GM18505 (cell line): ENCODE measurements around the gene SNAPC2.
"Not testable (repeated sequence)": the region's sequence is repeated elsewhere in the genome, so short reads cannot be mapped to it uniquely, and the experiment has no call there.

Experiments
- ATAC-seq: cut with Tn5 transposase; IDR thresholded peaks from one replicate; pipeline ENCODE4 v1.9.1; 2021; ENCODE audit not compliant: unreplicated experiment
- POLR2A ChIP-seq: IDR thresholded peaks from 4 replicates; pipeline ENCODE4 v1.6.1; 2011; ENCODE audit warnings: borderline replicate concordance; ENCODE audit not compliant: insufficient read depth, insufficient read length; ENCODE audit errors: extremely low read depth

SNAPC2 gene

DNA sequence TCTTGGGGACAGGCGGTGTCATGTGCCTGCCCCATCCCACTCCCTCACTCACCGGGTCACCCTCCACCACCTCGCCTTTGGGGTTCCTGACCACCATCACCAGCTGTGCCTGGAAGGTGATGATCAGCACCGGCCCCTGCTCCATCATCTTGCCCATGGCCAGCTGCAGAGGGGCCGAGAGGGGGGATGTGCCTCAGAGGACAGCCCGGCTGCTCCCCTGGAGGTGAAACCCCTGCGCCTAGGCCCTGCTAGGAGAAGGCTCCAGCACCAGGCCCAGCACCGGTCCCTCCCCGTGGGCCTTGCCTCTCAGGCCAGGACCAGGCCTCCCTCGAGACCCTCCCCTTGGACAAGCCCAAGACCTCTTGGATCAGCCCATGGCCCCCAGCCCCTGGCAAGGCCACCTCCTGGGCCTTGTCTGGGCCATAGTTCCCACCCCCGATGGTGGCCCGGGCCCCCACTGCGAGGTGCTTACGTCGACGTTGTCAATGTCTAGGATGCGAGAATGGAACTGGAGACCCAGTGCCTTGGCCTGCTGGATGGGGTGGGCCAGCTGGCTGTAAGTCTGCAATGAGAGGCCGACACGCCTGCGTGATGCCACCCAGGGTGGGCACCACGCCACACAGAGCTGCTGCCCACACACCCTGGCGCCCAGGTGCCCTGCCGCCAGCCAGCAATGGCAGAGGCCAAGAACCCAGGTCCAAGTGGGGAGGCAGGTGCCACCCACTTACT is 7.6 kb downstream of the SNAPC2 start:
- ATAC-seq = no peak
- TF ChIP-seq POLR2A = no peak

DNA sequence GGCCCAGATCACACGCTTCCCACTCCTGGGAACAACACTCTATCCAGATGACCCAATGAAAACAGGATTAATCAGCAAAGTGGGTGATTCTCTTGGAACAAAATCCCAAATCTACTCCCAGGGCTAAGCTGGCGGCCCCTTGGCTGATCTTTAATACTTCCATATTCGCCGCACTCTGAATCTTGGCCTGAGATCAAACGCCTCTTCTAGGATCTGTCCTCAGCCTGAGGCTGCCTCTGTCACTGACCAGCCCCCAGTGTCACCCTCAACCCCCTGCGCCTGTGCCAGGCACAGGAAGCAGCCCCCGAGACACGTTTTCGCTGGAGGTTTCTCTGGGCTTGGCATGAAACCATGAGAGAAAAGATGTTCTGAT is 8.2 kb downstream of the SNAPC2 start:
- no peak for TF ChIP-seq POLR2A
- no peak for ATAC-seq

DNA sequence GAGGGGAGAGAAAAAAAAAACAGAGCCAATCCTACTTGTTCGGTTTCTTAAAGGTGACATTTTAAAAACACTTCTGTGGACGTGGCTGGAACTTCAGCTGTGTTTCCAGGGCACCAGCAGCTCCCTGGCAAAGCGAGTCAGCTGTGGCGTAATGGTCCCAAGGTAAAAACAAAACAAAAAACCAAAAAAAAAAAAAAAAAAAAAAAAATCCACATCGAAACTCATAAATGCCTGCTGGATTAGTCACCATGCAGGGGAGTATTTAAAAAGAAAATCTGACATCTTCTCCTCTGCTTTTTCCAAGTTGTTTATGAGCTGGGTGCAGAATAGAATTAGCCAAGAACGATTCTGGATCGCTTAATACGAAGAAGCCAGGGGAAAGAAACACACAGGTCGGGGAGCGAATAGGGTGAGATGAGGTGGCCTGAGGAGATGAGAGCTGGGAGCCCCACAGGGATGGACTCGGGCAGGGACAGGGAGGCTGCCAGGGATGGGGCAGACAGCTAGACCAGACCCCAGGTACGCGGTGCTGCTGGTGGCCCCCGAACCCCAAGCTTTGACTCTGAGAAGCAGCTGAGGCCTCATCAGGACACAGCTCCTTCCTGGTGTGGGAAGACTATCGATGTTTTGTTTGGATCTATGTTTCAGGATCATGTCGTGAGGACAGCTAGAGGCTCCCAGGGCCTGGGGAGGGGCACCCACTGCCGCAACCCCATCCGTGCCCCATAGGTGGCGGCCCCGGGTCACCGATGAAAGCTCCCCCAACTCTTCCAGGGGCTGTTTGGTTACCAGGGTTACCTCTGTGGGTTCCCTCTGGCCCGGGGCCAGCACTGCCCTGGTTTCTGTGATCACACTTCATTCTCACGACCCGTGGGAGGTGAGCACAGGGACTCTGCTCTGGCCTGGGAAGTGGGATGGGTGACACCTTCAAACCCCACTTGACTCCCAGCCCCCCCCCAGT is 8.9 kb downstream of the SNAPC2 start:
- no peak for ATAC-seq
- no peak for TF ChIP-seq POLR2A

DNA sequence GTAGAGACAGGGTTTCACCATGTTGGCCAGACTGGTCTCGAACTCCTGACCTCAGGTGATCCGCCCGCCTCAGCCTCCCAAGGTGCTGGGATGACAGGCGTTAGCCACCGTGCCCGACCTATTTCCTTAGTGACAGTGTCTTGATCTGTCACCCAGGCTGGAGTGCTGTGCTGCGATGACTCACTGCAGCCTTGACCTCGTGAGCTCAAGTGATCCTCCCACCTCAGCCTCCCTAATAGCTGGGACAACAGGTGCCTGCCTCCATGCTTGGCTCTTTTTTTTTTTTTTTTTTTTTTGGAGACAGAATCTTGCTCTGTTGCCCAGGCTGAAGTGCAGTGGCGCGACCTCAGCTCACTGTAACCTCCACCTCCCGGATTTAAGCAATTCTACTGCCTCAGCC is 9.9 kb downstream of the SNAPC2 start:
- not testable (repeated sequence) for ATAC-seq

DNA sequence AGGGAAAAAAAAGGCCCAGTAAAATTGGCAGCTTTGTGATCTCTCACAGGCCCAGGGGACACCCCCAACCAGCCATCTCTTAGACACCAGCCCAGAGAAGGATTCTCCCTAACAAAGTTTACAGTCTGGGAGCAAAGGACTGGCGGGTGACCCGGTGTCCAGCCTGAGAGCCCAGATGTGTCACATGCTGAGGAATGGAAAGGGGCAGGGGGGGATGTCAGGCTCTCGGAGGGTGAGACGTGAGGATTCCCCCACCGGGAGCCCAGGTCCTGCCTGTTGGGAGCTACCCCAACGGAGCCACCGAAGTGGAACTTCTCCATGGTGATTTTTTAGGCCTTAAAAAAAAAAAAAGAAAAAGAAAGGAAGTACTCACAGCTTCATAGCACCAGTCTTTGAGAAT is 10.6 kb downstream of the SNAPC2 start:
- no peak for ATAC-seq
- no peak for TF ChIP-seq POLR2A

DNA sequence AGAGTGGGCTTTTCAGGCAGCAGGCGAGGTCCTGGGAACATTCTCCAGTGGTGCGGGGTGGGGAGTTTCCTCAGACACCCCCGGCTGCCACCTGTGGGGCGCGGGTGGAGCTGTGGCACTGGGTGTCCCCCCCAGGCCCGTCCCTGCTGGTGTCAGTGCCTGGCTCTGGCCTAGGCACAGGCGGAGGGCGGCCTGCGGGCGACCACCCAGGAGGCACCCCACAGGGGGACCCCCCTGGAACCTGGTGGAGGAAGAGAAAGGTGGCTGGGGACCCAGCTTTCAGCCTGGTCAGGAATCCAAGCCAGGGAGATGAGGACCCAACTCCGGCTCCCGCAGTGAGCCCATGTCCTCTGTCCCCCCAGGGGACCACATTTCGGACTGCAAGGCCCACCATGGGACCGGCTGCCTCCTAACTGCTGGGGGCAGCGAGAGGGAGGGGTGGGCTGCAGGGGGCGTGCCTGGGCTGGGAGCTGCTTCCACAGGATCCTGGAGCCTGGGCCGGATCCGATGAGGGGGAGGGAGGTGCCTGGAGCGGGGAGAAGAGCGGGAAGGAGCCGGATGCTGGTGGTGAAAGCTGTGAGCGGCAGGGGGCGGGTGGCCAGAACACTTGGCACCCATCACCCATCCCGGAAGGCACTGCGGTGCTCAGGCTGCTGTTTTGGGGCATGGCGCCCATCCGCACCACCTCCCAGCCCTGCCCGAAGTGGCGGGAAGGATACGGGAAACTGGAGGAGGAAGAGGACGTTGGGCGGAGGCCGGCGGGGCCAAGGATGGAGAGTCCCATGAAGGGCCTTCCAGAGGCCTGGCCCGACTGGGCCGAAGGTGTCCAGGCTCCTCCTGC is 11.3 kb downstream of the SNAPC2 start:
- ATAC-seq = no peak
- no peak for TF ChIP-seq POLR2A

DNA sequence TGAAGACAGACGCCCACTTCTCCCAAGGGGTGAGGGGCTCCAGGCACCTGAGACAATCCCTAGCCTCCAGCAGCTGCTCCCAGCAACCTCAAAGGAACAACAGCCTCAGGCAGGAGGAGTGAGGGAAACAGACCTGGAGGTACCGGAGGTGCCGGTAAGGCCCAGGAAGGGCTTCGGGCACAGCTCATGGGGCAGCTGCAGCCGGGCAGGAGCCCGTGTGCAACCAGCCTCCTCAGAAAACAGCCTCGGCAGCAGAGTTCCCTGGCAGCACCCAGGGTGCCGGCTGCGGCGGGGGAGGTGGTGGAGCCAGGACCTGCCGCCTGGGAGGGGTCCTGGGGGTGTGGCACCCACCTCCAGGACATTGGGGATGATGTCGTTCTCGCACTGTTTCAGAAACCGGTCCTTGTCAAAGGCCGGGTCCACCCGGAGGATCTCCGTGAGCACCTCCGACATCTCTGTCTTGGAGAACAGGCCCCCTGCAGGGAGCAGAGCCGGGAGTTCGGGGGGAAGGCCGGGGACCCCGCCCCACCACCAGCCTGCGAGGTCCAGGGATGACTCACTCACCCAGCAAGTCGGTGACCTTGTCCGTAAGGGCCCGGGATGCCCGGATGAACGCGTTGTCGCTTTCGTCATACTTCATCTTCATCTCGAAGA is 12.3 kb downstream of the SNAPC2 start:
- TF ChIP-seq POLR2A = no peak
- no peak for ATAC-seq

DNA sequence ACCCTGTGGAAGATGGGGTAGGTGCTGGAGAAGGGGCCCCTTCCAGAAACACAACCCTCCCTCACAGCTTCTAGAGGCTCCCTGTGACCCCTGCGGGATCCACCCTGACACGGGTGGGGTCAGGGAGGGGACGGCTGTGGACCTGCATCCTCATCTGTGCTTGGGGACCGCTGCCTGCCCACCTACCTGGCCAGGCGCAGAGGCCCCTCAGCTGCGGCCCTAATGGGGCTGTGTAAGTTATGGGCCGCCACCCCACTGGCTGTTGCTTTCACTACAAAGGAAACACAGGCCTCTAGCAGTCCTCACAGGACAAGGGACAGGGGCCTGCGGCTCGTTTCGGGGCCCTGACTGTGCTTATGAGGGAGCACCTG is 12.8 kb downstream of the SNAPC2 start:
- TF ChIP-seq POLR2A = no peak
- no peak for ATAC-seq

DNA sequence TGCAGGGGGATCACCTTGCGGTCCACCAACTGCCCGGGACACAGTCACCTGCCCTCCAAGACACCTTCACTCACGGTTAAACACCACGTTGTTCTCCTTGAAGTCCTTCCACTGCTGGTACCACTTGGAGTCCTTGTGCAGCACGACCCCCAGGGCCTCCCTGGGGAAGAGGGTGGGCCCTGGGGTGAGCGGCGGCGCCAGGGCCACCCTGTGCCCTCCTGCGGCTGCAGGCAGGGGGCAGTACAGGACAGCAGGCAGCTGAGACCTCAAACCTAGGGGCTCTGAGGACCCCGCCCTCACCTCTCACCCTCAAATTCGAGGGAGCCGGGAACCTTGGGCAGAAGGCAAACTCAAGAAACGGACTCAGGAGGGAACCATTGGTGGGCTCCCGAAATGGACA is 13.3 kb downstream of the SNAPC2 start:
- no peak for ATAC-seq
- no peak for TF ChIP-seq POLR2A

DNA sequence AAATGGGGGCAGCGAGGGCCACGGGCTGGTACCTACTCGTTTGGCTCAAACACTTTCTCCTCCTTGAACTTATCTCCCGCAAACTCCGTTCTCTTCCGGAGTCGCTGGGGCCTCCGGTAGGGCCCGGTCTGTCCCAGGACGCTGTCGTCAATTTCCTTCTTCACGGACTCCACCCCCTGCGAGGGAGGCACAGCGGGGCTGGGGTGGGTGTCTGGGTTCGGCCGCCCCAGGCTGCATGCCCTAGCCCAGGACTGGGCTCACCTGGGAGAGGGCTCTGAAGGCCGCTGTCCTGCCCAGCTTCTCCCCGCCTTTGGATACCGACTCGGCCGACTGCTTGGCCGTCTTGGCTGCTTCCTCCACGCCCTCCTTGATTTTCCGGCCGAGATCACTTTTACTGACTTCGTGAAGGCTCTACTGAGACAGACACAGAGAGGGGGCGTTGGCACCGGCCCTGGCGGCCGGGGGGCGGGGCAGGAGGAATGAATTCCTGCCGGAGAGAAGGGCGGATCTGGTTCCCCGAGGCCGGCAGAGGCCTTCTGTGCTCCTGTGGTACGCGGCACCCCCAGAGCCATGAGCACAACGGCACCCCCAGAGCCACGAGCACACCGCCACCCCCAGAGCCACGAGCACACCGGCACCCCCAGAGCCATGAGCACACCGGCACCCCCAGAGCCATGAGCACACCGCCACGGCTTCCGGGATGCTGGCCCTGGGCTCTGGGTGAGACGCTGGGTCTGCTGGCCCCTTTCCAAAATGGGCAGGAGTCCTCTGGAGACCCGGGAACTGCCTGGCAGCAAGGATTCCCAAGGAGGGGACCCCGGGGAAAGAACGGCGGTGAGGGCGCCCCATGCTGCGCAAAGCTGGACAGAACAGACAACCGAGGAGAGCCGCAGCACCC is 13.9 kb downstream of the SNAPC2 start:
- no peak for ATAC-seq
- TF ChIP-seq POLR2A = no peak

DNA sequence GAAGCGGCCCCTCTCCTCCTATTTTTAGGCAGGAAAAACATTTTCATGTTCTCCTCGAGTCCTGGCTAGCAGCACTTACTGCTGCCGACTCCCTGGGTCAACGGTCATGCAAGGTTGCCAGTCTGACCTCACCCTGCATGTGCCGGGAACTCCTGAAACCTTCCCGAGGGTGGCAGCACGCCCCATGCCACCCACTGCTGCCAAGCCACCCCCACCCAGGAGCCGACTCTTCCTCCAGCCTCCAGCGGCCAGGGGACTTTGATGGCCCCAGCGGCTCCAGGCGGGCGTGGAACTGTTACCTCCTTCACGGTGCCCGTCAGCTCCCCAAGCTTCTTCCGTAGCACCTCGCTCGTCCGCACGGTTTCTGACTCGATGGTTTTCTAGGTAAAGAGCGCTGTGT is 14.6 kb downstream of the SNAPC2 start:
- no peak for TF ChIP-seq POLR2A
- ATAC-seq = no peak

DNA sequence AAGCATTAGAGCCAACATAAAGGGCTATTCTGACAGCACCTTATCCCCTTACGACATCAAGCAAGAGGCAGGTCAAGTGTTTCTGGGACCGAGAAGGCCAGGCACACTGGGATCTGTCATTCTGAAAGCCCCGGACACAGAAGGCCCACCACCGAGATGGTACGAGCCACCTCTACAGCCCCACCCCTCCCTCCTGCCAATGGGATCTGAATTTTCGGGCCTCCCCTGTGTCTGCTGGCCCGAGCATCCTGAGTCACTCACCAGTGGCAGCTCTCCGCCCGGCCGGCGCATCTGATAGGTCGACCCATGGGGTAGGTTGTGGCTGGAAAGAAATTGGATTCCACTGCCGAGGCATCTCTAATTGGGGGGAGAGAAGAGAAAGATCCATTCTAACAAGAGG is 20.7 kb downstream of the SNAPC2 start:
- no peak for ATAC-seq
- no peak for TF ChIP-seq POLR2A
